Epithelial cell of proximal tubule (primary cell): ENCODE data around the gene HDHD3. TPM values are rescaled to one million over a fixed set of nuclear protein-coding genes. Genes with fewer than 3 reads are reported as not detected.

ENCODE experiments used
- DNase-seq: peaks from one replicate; pipeline ENCODE4 v3.0.0-alpha.2; 2011; ENCODE audit warnings: low read depth
- H3K4me3 ChIP-seq: 2 replicates; pipeline ENCODE4 v1.5.1; 2011; ENCODE audit warnings: low read depth, mild to moderate bottlenecking, low read length
- total RNA-seq: library from RNA; depleted of rRNA; stranded (reverse); fragments of >200 nt; gene quantifications from 2 replicates; pipeline ENCODE4 v1.2.3, GENCODE V29; 2015
- TF ChIP-seq, protein P1 (sequence below): conservative IDR thresholded peaks from 2 replicates; pipeline ENCODE4 v1.5.1; 2012; ENCODE audit warnings: low read depth, mild to moderate bottlenecking, low read length

The HDHD3 gene
- total RNA-seq, 1 donor from 2014 or later: 13.5 TPM

DNA sequence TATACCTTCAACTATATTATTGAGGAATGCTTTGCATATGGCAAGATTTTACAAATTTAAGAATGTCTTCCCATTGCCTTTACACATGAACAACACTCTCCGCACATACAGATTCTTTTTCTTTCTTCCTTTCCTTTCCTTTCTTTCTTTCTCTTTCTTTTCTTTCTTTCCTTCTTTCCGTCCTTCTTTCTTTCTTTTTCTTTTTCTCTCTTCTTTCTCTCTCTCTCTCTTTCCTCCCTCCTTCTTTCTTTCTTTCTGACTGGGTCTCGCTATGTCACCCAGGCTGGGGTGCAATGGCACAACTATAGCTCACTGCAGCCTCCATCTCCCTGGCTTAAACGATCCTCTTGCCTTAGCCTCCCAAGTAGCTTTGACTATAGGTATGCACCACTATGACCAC is 50.6 kb downstream of the HDHD3 start:
- no peak overlapping the region for H3K4me3 ChIP-seq
- TF ChIP-seq, protein P1, sequence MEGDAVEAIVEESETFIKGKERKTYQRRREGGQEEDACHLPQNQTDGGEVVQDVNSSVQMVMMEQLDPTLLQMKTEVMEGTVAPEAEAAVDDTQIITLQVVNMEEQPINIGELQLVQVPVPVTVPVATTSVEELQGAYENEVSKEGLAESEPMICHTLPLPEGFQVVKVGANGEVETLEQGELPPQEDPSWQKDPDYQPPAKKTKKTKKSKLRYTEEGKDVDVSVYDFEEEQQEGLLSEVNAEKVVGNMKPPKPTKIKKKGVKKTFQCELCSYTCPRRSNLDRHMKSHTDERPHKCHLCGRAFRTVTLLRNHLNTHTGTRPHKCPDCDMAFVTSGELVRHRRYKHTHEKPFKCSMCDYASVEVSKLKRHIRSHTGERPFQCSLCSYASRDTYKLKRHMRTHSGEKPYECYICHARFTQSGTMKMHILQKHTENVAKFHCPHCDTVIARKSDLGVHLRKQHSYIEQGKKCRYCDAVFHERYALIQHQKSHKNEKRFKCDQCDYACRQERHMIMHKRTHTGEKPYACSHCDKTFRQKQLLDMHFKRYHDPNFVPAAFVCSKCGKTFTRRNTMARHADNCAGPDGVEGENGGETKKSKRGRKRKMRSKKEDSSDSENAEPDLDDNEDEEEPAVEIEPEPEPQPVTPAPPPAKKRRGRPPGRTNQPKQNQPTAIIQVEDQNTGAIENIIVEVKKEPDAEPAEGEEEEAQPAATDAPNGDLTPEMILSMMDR: no peak
- DNase-seq: no peak

Other genes starting within 250 kb of the HDHD3 start
- 3.7 and 4.8 TPM in 2 replicates for gene SLC31A2, start 226.0 kb downstream of the HDHD3 start, total RNA-seq
- 13.3 and 14.6 TPM in 2 replicates for gene FKBP15, start 155.7 kb downstream of the HDHD3 start, total RNA-seq
- gene SLC31A1, start 155.4 kb downstream of the HDHD3 start, total RNA-seq: 8.1 and 15.4 TPM in 2 replicates
- gene CDC26, start 101.4 kb downstream of the HDHD3 start, total RNA-seq: 30.5 and 44.6 TPM in 2 replicates
- gene PRPF4, start 101.3 kb downstream of the HDHD3 start, total RNA-seq: 29.1 and 43.8 TPM in 2 replicates
- 3.9 TPM in 1 of 2 replicates, not detected in the other for gene RNF183, start 73.6 kb downstream of the HDHD3 start, total RNA-seq
- gene WDR31, start 36.7 kb downstream of the HDHD3 start, total RNA-seq: 0.14 and 0.35 TPM in 2 replicates
- gene BSPRY, start 27.4 kb downstream of the HDHD3 start, total RNA-seq: 8.8 and 15.2 TPM in 2 replicates
- 4.5 and 5.1 TPM in 2 replicates for gene ALAD, start 24.3 kb upstream of the HDHD3 start, total RNA-seq
- 46.1 and 111 TPM in 2 replicates for gene POLE3, start 33.7 kb upstream of the HDHD3 start, total RNA-seq
- gene C9orf43, start 33.8 kb upstream of the HDHD3 start, total RNA-seq: 0.22 TPM in 1 of 2 replicates, not detected in the other
- gene RGS3, start 86.7 kb upstream of the HDHD3 start, total RNA-seq: 66.9 and 79.2 TPM in 2 replicates